Neural crest cell (in vitro differentiated cells): Measurements from ENCODE around the gene CLPTM1L. TPM values are rescaled to one million over a fixed set of nuclear protein-coding genes. Genes with fewer than 3 reads are reported as not detected.

Source experiments
- DNase-seq: peaks from one replicate; pipeline ENCODE4 v3.0.0; 2021; ENCODE audit warnings: low read depth, mixed read lengths, low spot score
- H3K27ac Mint-ChIP-seq: one replicate; pipeline ENCODE4 v1.8.0; 2021; ENCODE audit warnings: mild to moderate bottlenecking, mixed read lengths; ENCODE audit not compliant: unreplicated experiment
- H3K27me3 Mint-ChIP-seq: 2 replicates; pipeline ENCODE4 v1.8.0; 2021; ENCODE audit warnings: low read depth, mild to moderate bottlenecking, mixed read lengths
- H3K36me3 Mint-ChIP-seq: 2 replicates; pipeline ENCODE4 v1.8.0; 2021; ENCODE audit warnings: low read depth, mild to moderate bottlenecking, mixed read lengths
- H3K4me1 Mint-ChIP-seq: 2 replicates; pipeline ENCODE4 v1.8.0; 2021; ENCODE audit warnings: mixed read lengths
- H3K4me3 Mint-ChIP-seq: one replicate; pipeline ENCODE4 v1.8.0; 2021; ENCODE audit warnings: mild to moderate bottlenecking, mixed read lengths
- H3K9me3 Mint-ChIP-seq: 2 replicates; pipeline ENCODE4 v1.8.0; 2021; ENCODE audit warnings: mixed read lengths
- total RNA-seq: library from RNA; stranded (reverse); gene quantifications from 2 replicates; pipeline ENCODE4 v1.2.1, GENCODE V29; 2021
- TF ChIP-seq, protein P1 (sequence below): fragments of 200-600 bp; sonication (generic); conservative IDR thresholded peaks from 2 replicates; pipeline ENCODE4 v1.5.0; 2021; ENCODE audit warnings: antibody characterized with exemption, mild to moderate bottlenecking

Gene CLPTM1L
- total RNA-seq, 1 donor from 2014 or later, result 103 TPM

DNA sequence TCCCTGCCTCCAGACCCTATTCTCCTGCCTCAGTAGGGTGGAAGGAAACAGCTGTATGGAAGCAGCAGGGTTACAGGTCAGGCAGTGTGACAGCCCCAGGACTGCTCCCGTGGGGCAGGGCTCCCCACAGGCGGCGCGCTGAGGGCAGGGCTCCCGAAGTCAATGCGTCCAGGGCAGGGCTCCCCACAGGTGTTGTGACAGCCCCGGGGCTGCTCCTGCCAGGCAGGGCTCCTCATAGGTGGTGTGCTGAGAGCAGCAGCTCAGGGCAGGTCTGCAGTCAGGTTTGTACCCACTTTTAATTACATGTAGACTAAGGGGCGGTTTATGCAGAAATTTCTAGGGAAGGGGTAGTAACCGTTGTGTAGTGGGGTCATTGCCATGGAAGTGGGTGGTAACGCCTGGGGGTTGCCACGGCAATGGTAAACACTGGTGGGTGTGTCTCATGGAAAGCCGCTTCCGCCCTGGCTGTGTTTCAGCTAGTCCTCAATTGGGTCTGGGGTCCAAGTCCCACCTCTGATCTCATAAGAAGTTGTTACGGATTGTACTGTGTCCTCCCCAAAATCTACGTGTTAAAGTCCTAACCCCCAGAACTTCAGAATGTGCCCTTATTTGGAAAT, 33.4 kb downstream of the CLPTM1L start:
- H3K27me3 Mint-ChIP-seq, result peaks cover 12% of the 10 kb centered on the region
- H3K36me3 Mint-ChIP-seq, result peaks cover 5% of the 10 kb centered on the region
- H3K4me1 Mint-ChIP-seq, result no peaks in the 10 kb centered on the region
- TF ChIP-seq, protein P1, sequence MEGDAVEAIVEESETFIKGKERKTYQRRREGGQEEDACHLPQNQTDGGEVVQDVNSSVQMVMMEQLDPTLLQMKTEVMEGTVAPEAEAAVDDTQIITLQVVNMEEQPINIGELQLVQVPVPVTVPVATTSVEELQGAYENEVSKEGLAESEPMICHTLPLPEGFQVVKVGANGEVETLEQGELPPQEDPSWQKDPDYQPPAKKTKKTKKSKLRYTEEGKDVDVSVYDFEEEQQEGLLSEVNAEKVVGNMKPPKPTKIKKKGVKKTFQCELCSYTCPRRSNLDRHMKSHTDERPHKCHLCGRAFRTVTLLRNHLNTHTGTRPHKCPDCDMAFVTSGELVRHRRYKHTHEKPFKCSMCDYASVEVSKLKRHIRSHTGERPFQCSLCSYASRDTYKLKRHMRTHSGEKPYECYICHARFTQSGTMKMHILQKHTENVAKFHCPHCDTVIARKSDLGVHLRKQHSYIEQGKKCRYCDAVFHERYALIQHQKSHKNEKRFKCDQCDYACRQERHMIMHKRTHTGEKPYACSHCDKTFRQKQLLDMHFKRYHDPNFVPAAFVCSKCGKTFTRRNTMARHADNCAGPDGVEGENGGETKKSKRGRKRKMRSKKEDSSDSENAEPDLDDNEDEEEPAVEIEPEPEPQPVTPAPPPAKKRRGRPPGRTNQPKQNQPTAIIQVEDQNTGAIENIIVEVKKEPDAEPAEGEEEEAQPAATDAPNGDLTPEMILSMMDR, result no peak
- no peak overlapping the region for H3K4me3 Mint-ChIP-seq
- H3K9me3 Mint-ChIP-seq, result peaks cover 10% of the 10 kb centered on the region
- H3K27ac Mint-ChIP-seq, result no peak overlapping the region
- DNase-seq, result no peak

DNA sequence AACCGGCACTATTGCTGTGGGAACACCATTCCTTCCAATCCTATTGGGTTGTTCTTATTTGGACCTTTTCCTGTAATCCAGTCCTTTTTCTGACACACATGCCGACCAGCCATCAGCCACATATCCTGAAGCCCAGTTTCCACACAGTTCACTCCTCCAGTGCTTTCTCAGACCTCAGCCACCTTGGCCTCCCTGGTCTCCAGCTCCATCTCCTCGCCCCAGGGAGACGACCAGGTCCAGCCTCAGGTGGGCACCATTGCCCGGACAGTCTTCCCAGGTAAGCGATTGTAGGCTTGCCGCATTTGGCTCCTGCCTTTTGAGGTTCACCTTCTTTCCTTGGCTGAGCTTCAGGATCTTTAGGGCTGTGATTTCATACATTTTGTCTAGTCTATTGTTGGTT, 34.8 kb downstream of the CLPTM1L start:
- H3K4me1 Mint-ChIP-seq, result no peaks in the 10 kb centered on the region
- no peak overlapping the region for H3K4me3 Mint-ChIP-seq
- no peak overlapping the region for H3K27ac Mint-ChIP-seq
- H3K9me3 Mint-ChIP-seq, result peaks cover 10% of the 10 kb centered on the region
- peaks cover 5% of the 10 kb centered on the region for H3K36me3 Mint-ChIP-seq
- no peak for DNase-seq
- H3K27me3 Mint-ChIP-seq, result peaks cover 20% of the 10 kb centered on the region
- TF ChIP-seq, protein P1, result no peak

DNA sequence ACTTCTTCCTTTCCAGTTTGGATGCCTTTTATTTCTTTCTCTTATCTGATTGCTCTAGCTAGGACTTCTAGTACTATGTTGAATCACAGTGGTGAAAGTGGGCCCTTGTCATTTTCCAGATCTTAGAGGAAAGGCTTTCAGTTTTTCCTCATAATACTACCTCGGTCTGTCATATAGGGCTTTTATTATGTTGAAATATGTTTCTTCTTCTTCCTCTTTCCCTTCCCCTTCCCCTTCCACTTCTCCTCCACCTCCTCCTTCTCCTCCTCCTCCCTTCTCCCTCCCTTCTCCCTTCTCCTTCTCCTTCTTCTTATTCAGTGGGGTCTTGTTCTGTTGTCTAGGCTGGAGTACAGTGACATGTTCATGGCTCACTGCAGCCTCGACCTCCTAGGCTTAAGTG, 40.9 kb downstream of the CLPTM1L start:
- H3K4me1 Mint-ChIP-seq, result no peaks in the 10 kb centered on the region
- H3K9me3 Mint-ChIP-seq, result no peaks in the 10 kb centered on the region
- H3K36me3 Mint-ChIP-seq, result no peaks in the 10 kb centered on the region
- H3K27ac Mint-ChIP-seq, result no peak overlapping the region
- H3K27me3 Mint-ChIP-seq, result peaks cover 52% of the 10 kb centered on the region
- no peak overlapping the region for H3K4me3 Mint-ChIP-seq
- TF ChIP-seq, protein P1, result no peak
- DNase-seq, result no peak

DNA sequence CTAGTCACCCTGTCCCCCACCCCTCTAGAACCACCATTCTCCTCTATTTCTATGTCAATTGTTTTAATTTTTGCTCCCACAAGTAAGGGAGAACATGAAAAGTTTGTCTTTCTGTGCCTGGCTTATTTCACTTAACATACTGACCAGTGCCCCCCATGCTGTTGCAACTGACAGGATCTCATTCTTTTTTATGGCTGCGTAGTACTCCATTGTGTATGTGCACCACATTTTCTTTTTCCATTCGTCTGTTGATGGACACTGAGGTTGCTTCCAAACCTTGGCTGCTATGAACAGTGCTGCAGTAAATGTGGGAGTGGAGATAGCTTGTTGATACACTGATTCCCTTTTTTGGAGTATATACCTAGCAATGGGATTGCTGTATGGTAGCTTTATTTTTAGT, 42.6 kb downstream of the CLPTM1L start:
- H3K27ac Mint-ChIP-seq, result no peak overlapping the region
- H3K4me3 Mint-ChIP-seq, result no peak overlapping the region
- no peak for DNase-seq
- TF ChIP-seq, protein P1, result no peak
- H3K4me1 Mint-ChIP-seq, result no peaks in the 10 kb centered on the region
- H3K27me3 Mint-ChIP-seq, result peaks cover 59% of the 10 kb centered on the region
- H3K9me3 Mint-ChIP-seq, result no peaks in the 10 kb centered on the region
- H3K36me3 Mint-ChIP-seq, result no peaks in the 10 kb centered on the region

DNA sequence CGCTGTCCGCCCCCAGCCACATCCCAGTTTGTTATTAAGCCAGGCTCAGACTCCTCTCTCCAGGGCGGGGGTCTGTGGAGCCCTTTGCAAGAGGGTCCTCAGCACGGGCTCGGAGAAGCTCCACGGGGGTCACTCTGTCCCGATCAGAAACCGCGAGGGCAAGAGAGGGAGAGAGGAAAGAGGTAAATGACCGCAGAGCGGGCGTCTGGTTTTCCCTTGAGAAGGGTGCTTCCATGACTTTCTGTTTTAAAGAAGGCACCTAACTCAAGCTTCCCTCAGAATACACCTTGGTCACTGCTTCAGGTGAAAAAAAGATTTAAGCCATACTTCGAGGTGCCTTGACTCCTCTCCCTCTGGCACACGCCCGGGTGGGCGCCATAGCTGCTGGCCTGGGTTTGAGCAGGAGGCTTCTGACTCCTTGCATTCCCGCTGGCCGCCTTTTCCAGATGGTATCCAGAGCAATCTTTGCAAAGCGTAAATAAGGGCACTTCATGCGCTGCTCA, 44.3 kb downstream of the CLPTM1L start:
- DNase-seq, result no peak
- H3K36me3 Mint-ChIP-seq, result no peaks in the 10 kb centered on the region
- H3K27me3 Mint-ChIP-seq, result peaks cover 65% of the 10 kb centered on the region
- TF ChIP-seq, protein P1, result no peak
- H3K9me3 Mint-ChIP-seq, result no peaks in the 10 kb centered on the region
- no peak overlapping the region for H3K4me3 Mint-ChIP-seq
- no peak overlapping the region for H3K27ac Mint-ChIP-seq
- no peaks in the 10 kb centered on the region for H3K4me1 Mint-ChIP-seq
